Sigmoid colon (tissue), 7 donors: ENCODE measurements around the gene SLC6A12. TPM values are rescaled to one million over a fixed set of nuclear protein-coding genes. Genes with fewer than 3 reads are reported as not detected.

Source experiments
- DNase-seq: peaks from one replicate; pipeline ENCODE4 v3.0.0-alpha.2; 2019
- H3K27ac ChIP-seq, 4 donors: fragments of 200-600 bp; sonication (generic); one replicate each; pipeline ENCODE4 v1.5.1; 2016 to 2019; ENCODE audit warnings: mild to moderate bottlenecking in 1 of 4
- H3K27me3 ChIP-seq, 3 donors: fragments of 200-600 bp; sonication (generic); one replicate each; pipeline ENCODE4 v1.5.1; 2019; ENCODE audit warnings: mild to moderate bottlenecking in 1 of 3
- H3K36me3 ChIP-seq, 4 donors: fragments of 200-600 bp; sonication (generic); one replicate each; pipeline ENCODE4 v1.5.1; 2016 to 2019
- H3K4me1 ChIP-seq, 4 donors: fragments of 200-600 bp; sonication (generic); one replicate each; pipeline ENCODE4 v1.5.1; 2017 to 2019
- H3K4me3 ChIP-seq, 4 donors: fragments of 200-600 bp; sonication (generic); one replicate each; pipeline ENCODE4 v1.5.1; 2017 to 2019; ENCODE audit warnings: mild to moderate bottlenecking in 2 of 4, moderate library complexity in 1 of 4
- H3K9me3 ChIP-seq, 4 donors: fragments of 200-600 bp in 3 of 4; sonication (generic) in 3 of 4; one replicate each; pipeline versions ENCODE4 v1.5.1 to v1.6.1; 2013 to 2019
- EP300 ChIP-seq, 4 donors: sonication (generic); formaldehyde crosslinking; IDR thresholded peaks; one replicate each; pipeline ENCODE4 v1.6.1; 2017; ENCODE audit warnings: antibody characterized with exemption in 4 of 4
- POLR2A ChIP-seq, 2 donors: fragments of 450-650 bp; IDR thresholded peaks; one replicate each; pipeline ENCODE4 v1.6.1; 2016; ENCODE audit warnings: antibody characterized with exemption in 2 of 2, mild to moderate bottlenecking in 2 of 2, moderate library complexity in 2 of 2
- POLR2AphosphoS5 ChIP-seq, 4 donors: sonication (generic); formaldehyde crosslinking; IDR thresholded peaks; one replicate each; pipeline ENCODE4 v1.6.1; 2017; ENCODE audit warnings: antibody characterized with exemption in 4 of 4
- WGBS, 2 donors: extraction: QIAGEN DNeasy Blood & Tissue Kit; methylation state at CpG; one replicate each; pipeline ENCODE4 v1.1.7; 2013; 5-methylcytosine and 5-hydroxymethylcytosine counted together
- intact Hi-C: fragments of 100-400 bp; cut with DNase I; formaldehyde crosslinking; loops from one replicate; pipeline ENCODE4 v1.15.1; 2023
- polyA plus RNA-seq, 3 donors: library from polyadenylated mRNA; stranded (reverse); fragments of 200-250 nt; gene quantifications; one replicate each; pipeline ENCODE4 v1.2.3, GENCODE V29; 2013
- total RNA-seq, 4 donors: library from RNA; depleted of rRNA; stranded (reverse); fragments of >200 nt; gene quantifications; one replicate each; pipeline ENCODE4 v1.1.0, GENCODE V29; 2016
- TF ChIP-seq, protein P1 (sequence below), 4 experiments: fragments of 450-650 bp in 3 of 4; fragments of 200-600 bp in 1 of 4; IDR thresholded peaks; one replicate each; pipeline ENCODE4 v1.5.1; 2016 to 2019; ENCODE audit warnings: antibody characterized with exemption in 4 of 4, mild to moderate bottlenecking in 3 of 4, moderate library complexity in 2 of 4
- donor health status: healthy with polysubstance abuse.
- donor health status: Bipolar disorder and iron deficiency.
- donor health status: healthy.

Gene SLC6A12
- total and polyA plus RNA-seq, 7 donors: 0.28 to 4.2 (median 2.1) TPM; not detected in 2

DNA sequence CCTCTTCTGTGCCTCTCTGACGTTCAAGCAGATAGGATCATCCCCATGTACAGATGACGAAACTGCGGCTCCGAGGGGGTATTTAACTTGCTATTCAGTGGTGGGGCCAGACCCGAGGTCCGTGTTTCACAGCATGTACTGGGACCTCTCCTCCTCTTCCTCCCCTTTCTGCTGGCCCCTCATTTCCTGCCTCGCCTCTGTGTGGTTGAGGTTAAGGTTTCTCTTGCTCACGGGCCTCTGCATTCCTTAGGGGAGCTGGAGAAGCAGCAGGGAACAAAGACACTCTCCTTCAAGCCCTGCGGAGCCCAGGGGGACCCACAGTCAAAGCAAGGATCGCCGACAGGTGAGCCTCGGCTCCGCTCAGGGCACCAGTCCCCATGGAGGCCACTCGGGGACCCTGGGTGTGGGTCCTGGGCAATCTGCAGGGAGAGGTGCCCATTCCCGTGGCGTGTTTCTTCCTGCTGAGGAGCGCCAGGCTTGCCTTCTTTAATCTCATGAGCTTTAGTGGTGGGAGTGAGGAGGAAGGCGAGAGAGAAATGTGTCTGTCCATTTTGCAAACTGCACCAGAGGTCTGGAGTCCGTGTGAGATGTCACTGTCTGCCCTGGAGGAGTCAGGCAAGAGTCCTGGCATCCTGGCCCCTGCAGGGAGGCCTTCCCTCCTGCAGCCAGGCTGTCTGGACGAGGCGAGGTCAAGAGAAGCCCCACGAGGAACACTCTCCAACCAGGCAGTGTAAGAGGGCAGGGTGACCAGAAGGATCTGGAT lies 45.0 kb downstream of the SLC6A12 start:
- no peak for DNase-seq
- TF ChIP-seq EP300 (IDR thresholded peaks at IDR 0.05) (no peak), POLR2A (IDR thresholded peaks at IDR 0.05) (no peak), POLR2AphosphoS5 (IDR thresholded peaks at IDR 0.05) (no peak)
- TF ChIP-seq, protein P1, sequence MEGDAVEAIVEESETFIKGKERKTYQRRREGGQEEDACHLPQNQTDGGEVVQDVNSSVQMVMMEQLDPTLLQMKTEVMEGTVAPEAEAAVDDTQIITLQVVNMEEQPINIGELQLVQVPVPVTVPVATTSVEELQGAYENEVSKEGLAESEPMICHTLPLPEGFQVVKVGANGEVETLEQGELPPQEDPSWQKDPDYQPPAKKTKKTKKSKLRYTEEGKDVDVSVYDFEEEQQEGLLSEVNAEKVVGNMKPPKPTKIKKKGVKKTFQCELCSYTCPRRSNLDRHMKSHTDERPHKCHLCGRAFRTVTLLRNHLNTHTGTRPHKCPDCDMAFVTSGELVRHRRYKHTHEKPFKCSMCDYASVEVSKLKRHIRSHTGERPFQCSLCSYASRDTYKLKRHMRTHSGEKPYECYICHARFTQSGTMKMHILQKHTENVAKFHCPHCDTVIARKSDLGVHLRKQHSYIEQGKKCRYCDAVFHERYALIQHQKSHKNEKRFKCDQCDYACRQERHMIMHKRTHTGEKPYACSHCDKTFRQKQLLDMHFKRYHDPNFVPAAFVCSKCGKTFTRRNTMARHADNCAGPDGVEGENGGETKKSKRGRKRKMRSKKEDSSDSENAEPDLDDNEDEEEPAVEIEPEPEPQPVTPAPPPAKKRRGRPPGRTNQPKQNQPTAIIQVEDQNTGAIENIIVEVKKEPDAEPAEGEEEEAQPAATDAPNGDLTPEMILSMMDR (IDR thresholded peaks at IDR 0.05): no peak
- intact Hi-C loops: no loop called here
- Histone ChIP-seq H3K4me3 (no peak overlapping the region), H3K9me3 (no peaks in the 10 kb centered on the region), H3K4me1 (no peaks in the 10 kb centered on the region), H3K27ac (no peak overlapping the region), H3K36me3 (no peaks in the 10 kb centered on the region), H3K27me3 (peaks cover 0 to 31% (median 2%) of the 10 kb centered on the region in 3 donors)
- WGBS, 2 donors: 59 to 75% methylated on average over 22 of the region's 22 CpGs

DNA sequence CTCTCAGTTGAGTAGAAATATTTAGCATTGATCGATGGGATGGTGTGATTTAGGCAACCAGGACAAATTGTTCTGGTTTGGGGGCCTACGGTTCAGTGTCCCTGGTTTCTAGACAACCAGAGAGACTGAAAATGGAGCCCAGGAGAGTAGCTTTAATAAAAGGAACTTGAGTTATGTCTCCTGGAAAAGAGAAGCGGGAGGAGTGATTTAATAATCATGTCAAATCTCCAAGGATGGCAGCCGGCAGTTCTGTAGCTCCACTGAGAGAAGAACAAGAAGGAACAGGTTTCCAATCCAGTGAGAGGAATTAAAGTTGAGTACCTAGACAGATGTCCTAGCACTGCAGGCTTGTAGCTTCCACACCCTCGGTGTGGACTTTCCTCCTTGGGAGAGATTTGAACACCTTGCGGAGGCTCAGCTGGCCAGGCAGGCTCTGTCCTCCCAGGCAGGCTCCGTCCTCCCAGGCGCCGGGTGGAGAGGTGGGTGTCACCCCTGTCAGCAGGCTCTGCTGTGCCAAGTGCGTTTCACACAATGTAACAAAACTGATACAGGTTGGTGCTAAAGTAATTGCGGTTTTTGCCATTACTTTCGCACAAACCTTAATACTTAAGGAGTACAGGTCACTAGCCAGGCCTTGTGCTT lies 45.9 kb downstream of the SLC6A12 start:
- intact Hi-C loops: no loop called here

DNA sequence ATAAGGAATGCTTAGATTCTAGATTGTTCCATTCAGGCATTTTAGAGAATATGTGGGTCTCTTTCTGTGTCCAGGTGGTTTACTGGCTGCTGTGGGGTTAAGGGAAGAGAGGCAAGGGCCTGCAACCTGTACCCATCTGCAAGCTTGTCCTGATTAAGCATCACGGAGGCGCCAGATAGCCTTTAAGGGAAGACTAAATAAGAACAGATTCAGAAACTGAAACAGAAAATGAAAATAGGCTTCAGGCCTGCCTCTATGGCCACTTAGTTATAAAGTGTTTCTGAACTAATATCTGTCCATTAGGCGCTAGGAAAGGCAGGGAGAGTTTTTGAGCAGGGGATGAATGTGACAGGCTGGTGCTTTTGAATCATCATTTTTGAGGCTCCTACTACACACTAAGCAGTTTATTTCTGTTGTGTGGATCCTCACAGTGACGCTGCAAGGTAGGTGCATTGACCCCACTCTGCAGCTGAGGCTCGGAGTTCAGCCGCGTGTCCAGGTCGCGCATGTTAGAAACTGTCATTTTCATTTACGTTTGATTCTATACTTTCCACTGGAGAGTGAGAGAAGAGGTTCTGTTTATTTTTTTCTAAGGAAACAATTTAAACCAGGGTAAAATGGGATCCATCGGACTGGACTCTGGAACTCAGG lies 47.4 kb downstream of the SLC6A12 start:
- Histone ChIP-seq H3K4me3 (no peak overlapping the region), H3K27me3 (peaks cover 0 to 28% (median 7%) of the 10 kb centered on the region in 3 donors), H3K27ac (no peak overlapping the region), H3K36me3 (no peaks in the 10 kb centered on the region), H3K9me3 (no peaks in the 10 kb centered on the region), H3K4me1 (no peaks in the 10 kb centered on the region)
- no peak for DNase-seq
- intact Hi-C loops: no loop called here
- TF ChIP-seq POLR2AphosphoS5 (IDR thresholded peaks at IDR 0.05) (no peak), EP300 (IDR thresholded peaks at IDR 0.05) (no peak), POLR2A (IDR thresholded peaks at IDR 0.05) (no peak)
- TF ChIP-seq, protein P1 (IDR thresholded peaks at IDR 0.05): no peak
- WGBS, 2 donors: 74 to 83% methylated on average over 11 of the region's 11 CpGs

More for the DNA sequence above, 45.9 kb downstream of the SLC6A12 start:
- WGBS, 2 donors: 74 to 90% methylated on average over 12 of the region's 12 CpGs
- H3K9me3 ChIP-seq: no peaks in the 10 kb centered on the region
- H3K4me1 ChIP-seq: no peaks in the 10 kb centered on the region
- no peaks in the 10 kb centered on the region for H3K36me3 ChIP-seq
- H3K4me3 ChIP-seq: no peak overlapping the region
- peaks cover 0 to 38% (median 7%) of the 10 kb centered on the region in 3 donors for H3K27me3 ChIP-seq
- no peak overlapping the region for H3K27ac ChIP-seq
- TF ChIP-seq POLR2AphosphoS5 (IDR thresholded peaks at IDR 0.05) (no peak), POLR2A (IDR thresholded peaks at IDR 0.05) (no peak), EP300 (IDR thresholded peaks at IDR 0.05) (no peak)
- TF ChIP-seq, protein P1 (IDR thresholded peaks at IDR 0.05): no peak
- DNase-seq: no peak

DNA sequence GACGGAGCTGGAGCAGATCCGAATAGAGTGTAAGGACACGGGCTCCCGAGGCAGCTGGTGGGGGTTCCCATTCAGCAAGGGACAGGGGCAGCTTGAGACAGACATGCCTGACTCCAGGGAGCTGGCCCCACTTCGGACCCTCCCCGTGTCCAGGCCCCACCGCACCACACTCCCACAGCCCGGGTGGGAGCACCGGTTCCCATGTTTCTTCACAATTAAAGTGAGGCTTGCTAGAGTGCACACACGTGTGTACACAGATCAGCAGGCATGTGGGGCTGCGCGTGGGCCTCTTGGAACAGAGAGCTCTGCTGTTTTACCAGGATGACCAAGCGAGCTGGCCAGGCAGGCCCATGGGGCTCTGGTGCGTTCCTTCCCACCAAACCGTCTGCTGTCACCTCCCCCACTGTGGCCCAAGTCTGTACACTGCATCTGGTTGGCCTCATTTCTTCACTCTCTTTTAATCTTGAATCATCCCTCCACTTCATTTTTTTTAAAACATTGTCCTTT lies 48.0 kb downstream of the SLC6A12 start:
- H3K36me3 ChIP-seq: no peaks in the 10 kb centered on the region
- DNase-seq: no peak
- H3K27me3 ChIP-seq: peaks cover 0 to 26% (median 7%) of the 10 kb centered on the region in 3 donors
- WGBS, 2 donors: 94 to 95% methylated on average over 15 of the region's 15 CpGs
- no peak for TF ChIP-seq POLR2A (IDR thresholded peaks at IDR 0.05)
- TF ChIP-seq, protein P1 (IDR thresholded peaks at IDR 0.05): no peak
- TF ChIP-seq EP300 (IDR thresholded peaks at IDR 0.05): no peak
- TF ChIP-seq POLR2AphosphoS5 (IDR thresholded peaks at IDR 0.05): no peak
- H3K4me1 ChIP-seq: no peaks in the 10 kb centered on the region
- intact Hi-C loops: no loop called here
- no peaks in the 10 kb centered on the region for H3K9me3 ChIP-seq
- no peak overlapping the region for H3K4me3 ChIP-seq
- no peak overlapping the region for H3K27ac ChIP-seq
